Cardiac ventricle fibroblast (primary cell): ENCODE results near the gene GPR153. TPM values are rescaled to one million over a fixed set of nuclear protein-coding genes. Genes with fewer than 3 reads are reported as not detected.

Experiments
- total RNA-seq: library from RNA; depleted of rRNA; stranded (reverse); fragments of >200 nt; gene quantifications from 2 replicates; pipeline ENCODE4 v1.2.3, GENCODE V29; 2015

Gene GPR153
- 13.0 and 14.0 TPM in 2 replicates for total RNA-seq

GRCh38 chr1:6260961-6261614 lies at the start of gene GPR153:
Gene GPR153 (minus strand): TSS chr1:6261098. CDS start chr1:6254905, 6,193 bp downstream.

GRCh38 chr1:6243993-6244392 lies 16.9 kb downstream of the GPR153 start, which contains the start of gene HES3:
Gene HES3 (plus strand): TSS chr1:6244179. CDS start chr1:6244366, 187 bp downstream.

GRCh38 chr1:6205849-6206519 lies 54.9 kb downstream of the GPR153 start, which contains the start of gene RNF207:
Gene RNF207 (plus strand): TSS chr1:6206119. CDS start chr1:6206536, 417 bp downstream.

GRCh38 chr1:6199298-6200187 lies 61.4 kb downstream of the GPR153 start, which contains the start of gene RPL22:
Gene RPL22 (minus strand): TSS chr1:6199595. CDS start chr1:6199573, 22 bp downstream.

Other genes starting within 250 kb of the GPR153 start
- 3.8 and 5.9 TPM in 2 replicates for gene KCNAB2, start 215.2 kb downstream of the GPR153 start, total RNA-seq
- 0.44 and 5.3 TPM in 2 replicates for gene CHD5, start 80.8 kb downstream of the GPR153 start, total RNA-seq
- gene RPL22, start 61.5 kb downstream of the GPR153 start, total RNA-seq, result 184 and 211 TPM in 2 replicates
- gene RNF207, start 55.0 kb downstream of the GPR153 start, total RNA-seq, result 1.4 and 1.8 TPM in 2 replicates
- 40.4 and 48.2 TPM in 2 replicates for gene ICMT, start 25.1 kb downstream of the GPR153 start, total RNA-seq
- not detected in 2 replicates for gene HES3, start 16.9 kb downstream of the GPR153 start, total RNA-seq
- 7.2 and 8.6 TPM in 2 replicates for gene ACOT7, start 132.7 kb upstream of the GPR153 start, total RNA-seq
- 0.19 TPM in 1 of 2 replicates, not detected in the other for gene HES2, start 158.8 kb upstream of the GPR153 start, total RNA-seq
- gene ESPN, start 163.7 kb upstream of the GPR153 start, total RNA-seq, result 0.12 TPM in 1 of 2 replicates, not detected in the other
- gene TNFRSF25, start 205.1 kb upstream of the GPR153 start, total RNA-seq, result 2.6 and 3.9 TPM in 2 replicates
- gene PLEKHG5, start 230.6 kb upstream of the GPR153 start, total RNA-seq, result 3.4 and 4.2 TPM in 2 replicates